GM23338 (cell line): ENCODE data around the gene TMPRSS15. TPM values are rescaled to one million over a fixed set of nuclear protein-coding genes. Genes with fewer than 3 reads are reported as not detected.

Experiments used
- ATAC-seq: fragments of 200-7000 bp; cut with Tn5 transposase; 3 replicates; pipeline ENCODE4 v1.9.1; 2020
- DNase-seq: peaks from one replicate; pipeline ENCODE4 v3.0.0-alpha.2; 2015; ENCODE audit warnings: low spot score
- H2AFZ ChIP-seq: fragments of 200-600 bp; sonication (generic); 2 replicates; pipeline ENCODE4 v1.8.0; 2016; ENCODE audit warnings: antibody characterized with exemption, mild to moderate bottlenecking, moderate library complexity
- H3F3A ChIP-seq: fragments of 200-600 bp; sonication (generic); replicated peaks from 2 replicates; pipeline ENCODE4 v1.8.0; 2017; ENCODE audit warnings: antibody characterized with exemption, mixed run types, low read depth
- H3K27ac ChIP-seq: fragments of 200-600 bp; sonication (generic); 2 replicates; pipeline ENCODE4 v1.6.1; 2016; ENCODE audit warnings: low read depth
- H3K27me3 ChIP-seq: fragments of 200-600 bp; sonication (generic); 2 replicates; pipeline ENCODE4 v1.8.0; 2016; ENCODE audit warnings: mild to moderate bottlenecking, mixed run types, moderate library complexity; ENCODE audit not compliant: insufficient read depth
- H3K36me3 ChIP-seq: fragments of 200-600 bp; sonication (generic); 2 replicates; pipeline ENCODE4 v1.8.0; 2016; ENCODE audit warnings: mild to moderate bottlenecking; ENCODE audit not compliant: insufficient read depth
- H3K4me1 ChIP-seq: fragments of 200-600 bp; sonication (generic); 2 replicates; pipeline ENCODE4 v1.8.0; 2016; ENCODE audit warnings: mild to moderate bottlenecking, moderate library complexity; ENCODE audit not compliant: insufficient read depth
- H3K4me2 ChIP-seq: fragments of 200-600 bp; sonication (generic); 2 replicates; pipeline ENCODE4 v1.7.1; 2017; ENCODE audit warnings: mixed run types
- H3K4me3 ChIP-seq: fragments of 200-600 bp; sonication (generic); 2 replicates; pipeline ENCODE4 v1.6.1; 2016; ENCODE audit warnings: mixed run types
- H3K79me2 ChIP-seq: fragments of 200-600 bp; sonication (generic); replicated peaks from 2 replicates; pipeline ENCODE4 v1.8.0; 2017; ENCODE audit warnings: mild to moderate bottlenecking; ENCODE audit not compliant: insufficient read depth
- H3K9me2 ChIP-seq: fragments of 200-600 bp; sonication (generic); 2 replicates; pipeline ENCODE4 v1.8.0; 2017; ENCODE audit not compliant: insufficient read depth
- H4K20me1 ChIP-seq: fragments of 200-600 bp; sonication (generic); replicated peaks from 2 replicates; pipeline ENCODE4 v1.8.0; 2017; ENCODE audit warnings: mild to moderate bottlenecking; ENCODE audit not compliant: insufficient read depth
- H3K27ac Mint-ChIP-seq: 2 replicates; pipeline ENCODE4 v1.8.0; 2020; ENCODE audit warnings: inconsistent platforms, mild to moderate bottlenecking, moderate library complexity, mixed read lengths
- H3K27me3 Mint-ChIP-seq: 3 replicates; pipeline ENCODE4 v1.8.0; 2022; ENCODE audit warnings: low read depth, mild to moderate bottlenecking, moderate library complexity, mixed read lengths, inconsistent platforms; ENCODE audit not compliant: insufficient read depth, poor library complexity
- H3K36me3 Mint-ChIP-seq: 3 replicates; pipeline ENCODE4 v1.8.0; 2021; ENCODE audit warnings: low read depth, mild to moderate bottlenecking, inconsistent platforms, moderate library complexity, mixed read lengths
- H3K4me1 Mint-ChIP-seq: 3 replicates; pipeline ENCODE4 v1.8.0; 2020; ENCODE audit warnings: mild to moderate bottlenecking, inconsistent platforms, mixed read lengths
- H3K4me3 Mint-ChIP-seq: 3 replicates; pipeline ENCODE4 v1.8.0; 2021; ENCODE audit warnings: moderate library complexity, mild to moderate bottlenecking, inconsistent platforms, mixed read lengths
- H3K9me3 Mint-ChIP-seq: 3 replicates; pipeline ENCODE4 v1.8.0; 2020; ENCODE audit warnings: moderate library complexity, mild to moderate bottlenecking, inconsistent platforms, mixed read lengths
- CREB1 ChIP-seq: fragments of 250-450 bp; sonication (Bioruptor Pico); IDR thresholded peaks from 2 replicates; pipeline ENCODE4 v1.5.0; 2020; ENCODE audit warnings: low read depth, mild to moderate bottlenecking, moderate library complexity
- EZH2 ChIP-seq: fragments of 200-600 bp; sonication (generic); IDR thresholded peaks from one replicate; pipeline ENCODE4 v1.8.0; 2017; ENCODE audit warnings: antibody characterized with exemption, mild to moderate bottlenecking, low read depth; ENCODE audit not compliant: unreplicated experiment
- EZH2phosphoT487 ChIP-seq: fragments of 200-600 bp; sonication (generic); IDR thresholded peaks from one replicate; pipeline ENCODE4 v1.8.1; 2018; ENCODE audit warnings: antibody characterized with exemption; ENCODE audit not compliant: unreplicated experiment
- JUNB ChIP-seq: IDR thresholded peaks from one replicate; pipeline ENCODE4 v1.6.1; 2016; ENCODE audit warnings: antibody characterized with exemption; ENCODE audit not compliant: unreplicated experiment
- NANOG ChIP-seq: IDR thresholded peaks from 2 replicates; pipeline ENCODE4 v1.6.1; 2016; ENCODE audit warnings: antibody characterized with exemption, borderline replicate concordance
- POLR2AphosphoS5 ChIP-seq: IDR thresholded peaks from 2 replicates; pipeline ENCODE4 v1.6.1; 2016; ENCODE audit warnings: antibody characterized with exemption, low read depth
- STAT1 ChIP-seq: IDR thresholded peaks from one replicate; pipeline ENCODE4 v1.6.1; 2016; ENCODE audit warnings: antibody characterized with exemption; ENCODE audit not compliant: unreplicated experiment
- ZNF114 ChIP-seq: fragments of 250-450 bp; sonication (Bioruptor Pico); IDR thresholded peaks from 2 replicates; pipeline ENCODE4 v1.5.0; 2020; ENCODE audit warnings: mild to moderate bottlenecking, moderate library complexity
- ZNF331 ChIP-seq: fragments of 250-450 bp; sonication (Bioruptor Pico); IDR thresholded peaks from 2 replicates; pipeline ENCODE4 v1.5.0; 2020; ENCODE audit warnings: low read depth, mild to moderate bottlenecking, moderate library complexity
- polyA plus RNA-seq: library from polyadenylated mRNA; unstranded; fragments of >200 nt; fragmentation: Nextera tagmentation; extraction: Ambion mirVana; gene quantifications from 2 replicates; pipeline ENCODE4 v1.2.1, GENCODE V29; 2016
- total RNA-seq: library from RNA; depleted of rRNA; stranded (reverse); fragments of >200 nt; shearing (Covaris generic); gene quantifications from 2 replicates; pipeline ENCODE4 v1.2.3, GENCODE V29; 2014
- TF ChIP-seq, protein P1 (sequence below): IDR thresholded peaks from 2 replicates; pipeline ENCODE4 v1.6.1; 2016; ENCODE audit warnings: antibody characterized with exemption
- TF ChIP-seq, protein P2 (sequence below): IDR thresholded peaks from one replicate; pipeline ENCODE4 v1.6.1; 2018; ENCODE audit warnings: antibody characterized with exemption; ENCODE audit not compliant: unreplicated experiment
- TF ChIP-seq, protein P3 (sequence below): fragments of 250-450 bp; sonication (Bioruptor Pico); IDR thresholded peaks from 2 replicates; pipeline ENCODE4 v1.5.0; 2020; ENCODE audit warnings: mild to moderate bottlenecking, moderate library complexity
- TF ChIP-seq, protein P4 (sequence below), 2 experiments: fragments of 200-600 bp in 1 of 2; sonication (generic) in 1 of 2; conservative IDR thresholded peaks; 2 replicates each; pipeline versions ENCODE4 v1.5.1 to v1.6.1; 2016 to 2017; ENCODE audit warnings: antibody characterized with exemption in 2 of 2, low read depth in 2 of 2, mild to moderate bottlenecking in 2 of 2, moderate library complexity in 1 of 2

The TMPRSS15 gene
- total and polyA plus RNA-seq, 2 experiments from 2014 or later: not detected

DNA sequence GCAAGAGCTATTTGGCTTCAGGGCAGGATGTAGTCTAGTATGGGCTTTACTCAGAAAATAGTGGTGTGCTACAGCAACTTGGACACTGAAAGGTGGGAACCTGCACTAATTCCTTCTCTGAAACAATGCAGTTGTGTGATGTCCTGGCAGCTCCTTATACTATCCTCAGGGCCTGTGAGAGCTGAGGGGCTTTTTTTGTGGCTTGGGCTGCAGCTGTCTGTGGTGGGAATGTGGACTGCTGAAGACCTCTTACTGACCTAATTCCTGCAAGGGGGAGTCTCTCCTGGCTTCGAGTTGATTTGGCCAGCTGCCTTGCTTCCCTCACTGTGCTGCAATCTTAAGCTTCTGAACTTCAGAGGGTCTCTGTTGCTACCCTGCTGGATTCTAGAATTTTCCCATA, 181.2 kb downstream of the TMPRSS15 start:
- peaks cover 28% of the 10 kb centered on the region; the same call in 2 of the 3 replicates for H3K36me3 Mint-ChIP-seq
- no peak overlapping the region for H3K4me3 ChIP-seq
- ATAC-seq (no peak), DNase-seq (no peak)
- H3K27me3 ChIP-seq: no peaks in the 10 kb centered on the region
- H3K27ac ChIP-seq: no peak overlapping the region
- H3K79me2 ChIP-seq: no peaks in the 10 kb centered on the region
- H2AFZ ChIP-seq: no peak overlapping the region
- no peak overlapping the region for H3K4me3 Mint-ChIP-seq
- H3K4me2 ChIP-seq: no peak overlapping the region
- peaks cover 36% of the 10 kb centered on the region for H3K9me3 Mint-ChIP-seq
- H3K9me2 ChIP-seq: peaks cover 14% of the 10 kb centered on the region; the same call in 1 of the 2 replicates
- H3K27me3 Mint-ChIP-seq: no peaks in the 10 kb centered on the region
- no peak for TF ChIP-seq NANOG
- TF ChIP-seq, protein P1, sequence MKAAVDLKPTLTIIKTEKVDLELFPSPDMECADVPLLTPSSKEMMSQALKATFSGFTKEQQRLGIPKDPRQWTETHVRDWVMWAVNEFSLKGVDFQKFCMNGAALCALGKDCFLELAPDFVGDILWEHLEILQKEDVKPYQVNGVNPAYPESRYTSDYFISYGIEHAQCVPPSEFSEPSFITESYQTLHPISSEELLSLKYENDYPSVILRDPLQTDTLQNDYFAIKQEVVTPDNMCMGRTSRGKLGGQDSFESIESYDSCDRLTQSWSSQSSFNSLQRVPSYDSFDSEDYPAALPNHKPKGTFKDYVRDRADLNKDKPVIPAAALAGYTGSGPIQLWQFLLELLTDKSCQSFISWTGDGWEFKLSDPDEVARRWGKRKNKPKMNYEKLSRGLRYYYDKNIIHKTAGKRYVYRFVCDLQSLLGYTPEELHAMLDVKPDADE: no peak
- TF ChIP-seq, protein P2, sequence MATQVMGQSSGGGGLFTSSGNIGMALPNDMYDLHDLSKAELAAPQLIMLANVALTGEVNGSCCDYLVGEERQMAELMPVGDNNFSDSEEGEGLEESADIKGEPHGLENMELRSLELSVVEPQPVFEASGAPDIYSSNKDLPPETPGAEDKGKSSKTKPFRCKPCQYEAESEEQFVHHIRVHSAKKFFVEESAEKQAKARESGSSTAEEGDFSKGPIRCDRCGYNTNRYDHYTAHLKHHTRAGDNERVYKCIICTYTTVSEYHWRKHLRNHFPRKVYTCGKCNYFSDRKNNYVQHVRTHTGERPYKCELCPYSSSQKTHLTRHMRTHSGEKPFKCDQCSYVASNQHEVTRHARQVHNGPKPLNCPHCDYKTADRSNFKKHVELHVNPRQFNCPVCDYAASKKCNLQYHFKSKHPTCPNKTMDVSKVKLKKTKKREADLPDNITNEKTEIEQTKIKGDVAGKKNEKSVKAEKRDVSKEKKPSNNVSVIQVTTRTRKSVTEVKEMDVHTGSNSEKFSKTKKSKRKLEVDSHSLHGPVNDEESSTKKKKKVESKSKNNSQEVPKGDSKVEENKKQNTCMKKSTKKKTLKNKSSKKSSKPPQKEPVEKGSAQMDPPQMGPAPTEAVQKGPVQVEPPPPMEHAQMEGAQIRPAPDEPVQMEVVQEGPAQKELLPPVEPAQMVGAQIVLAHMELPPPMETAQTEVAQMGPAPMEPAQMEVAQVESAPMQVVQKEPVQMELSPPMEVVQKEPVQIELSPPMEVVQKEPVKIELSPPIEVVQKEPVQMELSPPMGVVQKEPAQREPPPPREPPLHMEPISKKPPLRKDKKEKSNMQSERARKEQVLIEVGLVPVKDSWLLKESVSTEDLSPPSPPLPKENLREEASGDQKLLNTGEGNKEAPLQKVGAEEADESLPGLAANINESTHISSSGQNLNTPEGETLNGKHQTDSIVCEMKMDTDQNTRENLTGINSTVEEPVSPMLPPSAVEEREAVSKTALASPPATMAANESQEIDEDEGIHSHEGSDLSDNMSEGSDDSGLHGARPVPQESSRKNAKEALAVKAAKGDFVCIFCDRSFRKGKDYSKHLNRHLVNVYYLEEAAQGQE: no peak
- TF ChIP-seq EZH2phosphoT487: no peak
- TF ChIP-seq, protein P3, sequence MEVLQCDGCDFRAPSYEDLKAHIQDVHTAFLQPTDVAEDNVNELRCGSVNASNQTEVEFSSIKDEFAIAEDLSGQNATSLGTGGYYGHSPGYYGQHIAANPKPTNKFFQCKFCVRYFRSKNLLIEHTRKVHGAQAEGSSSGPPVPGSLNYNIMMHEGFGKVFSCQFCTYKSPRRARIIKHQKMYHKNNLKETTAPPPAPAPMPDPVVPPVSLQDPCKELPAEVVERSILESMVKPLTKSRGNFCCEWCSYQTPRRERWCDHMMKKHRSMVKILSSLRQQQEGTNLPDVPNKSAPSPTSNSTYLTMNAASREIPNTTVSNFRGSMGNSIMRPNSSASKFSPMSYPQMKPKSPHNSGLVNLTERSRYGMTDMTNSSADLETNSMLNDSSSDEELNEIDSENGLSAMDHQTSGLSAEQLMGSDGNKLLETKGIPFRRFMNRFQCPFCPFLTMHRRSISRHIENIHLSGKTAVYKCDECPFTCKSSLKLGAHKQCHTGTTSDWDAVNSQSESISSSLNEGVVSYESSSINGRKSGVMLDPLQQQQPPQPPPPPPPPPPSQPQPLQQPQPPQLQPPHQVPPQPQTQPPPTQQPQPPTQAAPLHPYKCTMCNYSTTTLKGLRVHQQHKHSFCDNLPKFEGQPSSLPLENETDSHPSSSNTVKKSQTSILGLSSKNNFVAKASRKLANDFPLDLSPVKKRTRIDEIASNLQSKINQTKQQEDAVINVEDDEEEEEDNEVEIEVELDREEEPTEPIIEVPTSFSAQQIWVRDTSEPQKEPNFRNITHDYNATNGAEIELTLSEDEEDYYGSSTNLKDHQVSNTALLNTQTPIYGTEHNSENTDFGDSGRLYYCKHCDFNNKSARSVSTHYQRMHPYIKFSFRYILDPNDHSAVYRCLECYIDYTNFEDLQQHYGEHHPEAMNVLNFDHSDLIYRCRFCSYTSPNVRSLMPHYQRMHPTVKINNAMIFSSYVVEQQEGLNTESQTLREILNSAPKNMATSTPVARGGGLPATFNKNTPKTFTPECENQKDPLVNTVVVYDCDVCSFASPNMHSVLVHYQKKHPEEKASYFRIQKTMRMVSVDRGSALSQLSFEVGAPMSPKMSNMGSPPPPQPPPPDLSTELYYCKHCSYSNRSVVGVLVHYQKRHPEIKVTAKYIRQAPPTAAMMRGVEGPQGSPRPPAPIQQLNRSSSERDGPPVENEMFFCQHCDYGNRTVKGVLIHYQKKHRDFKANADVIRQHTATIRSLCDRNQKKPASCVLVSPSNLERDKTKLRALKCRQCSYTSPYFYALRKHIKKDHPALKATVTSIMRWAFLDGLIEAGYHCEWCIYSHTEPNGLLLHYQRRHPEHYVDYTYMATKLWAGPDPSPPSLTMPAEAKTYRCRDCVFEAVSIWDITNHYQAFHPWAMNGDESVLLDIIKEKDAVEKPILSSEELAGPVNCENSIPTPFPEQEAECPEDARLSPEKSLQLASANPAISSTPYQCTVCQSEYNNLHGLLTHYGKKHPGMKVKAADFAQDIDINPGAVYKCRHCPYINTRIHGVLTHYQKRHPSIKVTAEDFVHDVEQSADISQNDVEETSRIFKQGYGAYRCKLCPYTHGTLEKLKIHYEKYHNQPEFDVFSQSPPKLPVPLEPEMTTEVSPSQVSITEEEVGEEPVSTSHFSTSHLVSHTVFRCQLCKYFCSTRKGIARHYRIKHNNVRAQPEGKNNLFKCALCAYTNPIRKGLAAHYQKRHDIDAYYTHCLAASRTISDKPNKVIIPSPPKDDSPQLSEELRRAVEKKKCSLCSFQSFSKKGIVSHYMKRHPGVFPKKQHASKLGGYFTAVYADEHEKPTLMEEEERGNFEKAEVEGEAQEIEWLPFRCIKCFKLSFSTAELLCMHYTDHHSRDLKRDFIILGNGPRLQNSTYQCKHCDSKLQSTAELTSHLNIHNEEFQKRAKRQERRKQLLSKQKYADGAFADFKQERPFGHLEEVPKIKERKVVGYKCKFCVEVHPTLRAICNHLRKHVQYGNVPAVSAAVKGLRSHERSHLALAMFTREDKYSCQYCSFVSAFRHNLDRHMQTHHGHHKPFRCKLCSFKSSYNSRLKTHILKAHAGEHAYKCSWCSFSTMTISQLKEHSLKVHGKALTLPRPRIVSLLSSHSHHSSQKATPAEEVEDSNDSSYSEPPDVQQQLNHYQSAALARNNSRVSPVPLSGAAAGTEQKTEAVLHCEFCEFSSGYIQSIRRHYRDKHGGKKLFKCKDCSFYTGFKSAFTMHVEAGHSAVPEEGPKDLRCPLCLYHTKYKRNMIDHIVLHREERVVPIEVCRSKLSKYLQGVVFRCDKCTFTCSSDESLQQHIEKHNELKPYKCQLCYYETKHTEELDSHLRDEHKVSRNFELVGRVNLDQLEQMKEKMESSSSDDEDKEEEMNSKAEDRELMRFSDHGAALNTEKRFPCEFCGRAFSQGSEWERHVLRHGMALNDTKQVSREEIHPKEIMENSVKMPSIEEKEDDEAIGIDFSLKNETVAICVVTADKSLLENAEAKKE (CRISPR knock-in tag): no peak
- no peak for TF ChIP-seq STAT1
- TF ChIP-seq ZNF331: no peak
- TF ChIP-seq ZNF114 (CRISPR knock-in tag): no peak
- no peak for TF ChIP-seq CREB1 (CRISPR knock-in tag)
- TF ChIP-seq POLR2AphosphoS5: no peak
- no peak for TF ChIP-seq EZH2
- TF ChIP-seq, protein P4, sequence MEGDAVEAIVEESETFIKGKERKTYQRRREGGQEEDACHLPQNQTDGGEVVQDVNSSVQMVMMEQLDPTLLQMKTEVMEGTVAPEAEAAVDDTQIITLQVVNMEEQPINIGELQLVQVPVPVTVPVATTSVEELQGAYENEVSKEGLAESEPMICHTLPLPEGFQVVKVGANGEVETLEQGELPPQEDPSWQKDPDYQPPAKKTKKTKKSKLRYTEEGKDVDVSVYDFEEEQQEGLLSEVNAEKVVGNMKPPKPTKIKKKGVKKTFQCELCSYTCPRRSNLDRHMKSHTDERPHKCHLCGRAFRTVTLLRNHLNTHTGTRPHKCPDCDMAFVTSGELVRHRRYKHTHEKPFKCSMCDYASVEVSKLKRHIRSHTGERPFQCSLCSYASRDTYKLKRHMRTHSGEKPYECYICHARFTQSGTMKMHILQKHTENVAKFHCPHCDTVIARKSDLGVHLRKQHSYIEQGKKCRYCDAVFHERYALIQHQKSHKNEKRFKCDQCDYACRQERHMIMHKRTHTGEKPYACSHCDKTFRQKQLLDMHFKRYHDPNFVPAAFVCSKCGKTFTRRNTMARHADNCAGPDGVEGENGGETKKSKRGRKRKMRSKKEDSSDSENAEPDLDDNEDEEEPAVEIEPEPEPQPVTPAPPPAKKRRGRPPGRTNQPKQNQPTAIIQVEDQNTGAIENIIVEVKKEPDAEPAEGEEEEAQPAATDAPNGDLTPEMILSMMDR (conservative IDR thresholded peaks at IDR 0.05; ENCODE audit: low read depth in 2 of 2): no peak
- no peak for TF ChIP-seq JUNB
- no peaks in the 10 kb centered on the region; the same call in 1 of the 2 replicates for H3K4me1 ChIP-seq
- no peaks in the 10 kb centered on the region for H3F3A ChIP-seq
- H3K27ac Mint-ChIP-seq: no peak overlapping the region
- no peaks in the 10 kb centered on the region for H4K20me1 ChIP-seq
- no peaks in the 10 kb centered on the region; the same call in 1 of the 2 replicates for H3K36me3 ChIP-seq
- H3K4me1 Mint-ChIP-seq: peaks cover 7% of the 10 kb centered on the region; the same call in 2 of the 3 replicates
